Measurements from ENCODE around the gene ST6GALNAC1. TPM values are rescaled to one million over a fixed set of nuclear protein-coding genes. Genes with fewer than 3 reads are reported as not detected.
"Not testable (repeated sequence)": the region's sequence is repeated elsewhere in the genome, so short reads cannot be mapped to it uniquely, and the experiment has no call there.

Gene ST6GALNAC1
- total and polyA plus RNA-seq, 8 donors = 28.0 to 257 (median 62.4) TPM

DNA sequence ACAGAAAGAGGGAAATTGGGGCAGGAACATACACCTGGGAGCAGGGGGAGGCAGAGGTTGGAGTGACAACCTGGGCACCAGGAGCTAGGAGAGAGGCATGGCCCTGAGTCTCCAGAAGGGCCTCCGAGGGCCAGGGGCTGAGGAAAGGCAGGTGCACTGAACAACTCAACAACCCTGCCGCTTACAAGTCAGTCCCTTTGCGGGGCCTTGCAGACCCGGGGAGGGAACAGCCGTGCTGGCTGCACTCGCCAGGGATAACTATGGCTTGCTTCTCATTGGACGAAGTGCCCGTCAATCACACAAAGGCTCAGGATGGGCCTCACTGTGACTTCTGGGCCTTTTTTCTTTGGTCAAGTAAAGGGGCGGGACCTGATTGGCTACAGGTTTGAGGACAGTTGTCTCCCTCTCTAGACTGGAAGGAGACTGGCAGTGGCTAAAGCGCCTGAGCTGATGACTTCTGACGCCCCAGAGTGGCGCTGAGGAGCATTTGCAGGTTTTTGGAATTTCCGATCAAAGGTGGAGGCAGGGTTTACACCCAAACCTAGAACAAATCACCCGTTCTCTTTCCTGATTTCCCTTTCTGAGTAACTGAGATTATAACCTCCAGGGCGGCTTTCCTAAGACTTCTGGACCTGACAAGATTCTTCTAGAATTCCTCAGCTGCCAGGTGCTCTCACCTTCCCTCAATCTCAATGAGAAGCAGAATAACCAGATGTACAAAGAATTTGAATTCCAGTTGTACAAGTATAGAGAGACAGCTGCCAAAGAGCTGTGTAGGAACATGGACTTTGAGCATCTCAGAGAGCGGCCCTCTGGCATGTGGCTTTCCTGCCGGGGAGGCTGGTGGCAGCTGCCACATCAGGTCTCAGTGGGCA is 30.3 kb downstream of the ST6GALNAC1 start:
- intact Hi-C loops (cut with DNase I; ENCODE audit: low total_unique reads) = no loop called here
- no peak for TF ChIP-seq POLR2AphosphoS5 (IDR thresholded peaks at IDR 0.05)
- TF ChIP-seq, protein P1, sequence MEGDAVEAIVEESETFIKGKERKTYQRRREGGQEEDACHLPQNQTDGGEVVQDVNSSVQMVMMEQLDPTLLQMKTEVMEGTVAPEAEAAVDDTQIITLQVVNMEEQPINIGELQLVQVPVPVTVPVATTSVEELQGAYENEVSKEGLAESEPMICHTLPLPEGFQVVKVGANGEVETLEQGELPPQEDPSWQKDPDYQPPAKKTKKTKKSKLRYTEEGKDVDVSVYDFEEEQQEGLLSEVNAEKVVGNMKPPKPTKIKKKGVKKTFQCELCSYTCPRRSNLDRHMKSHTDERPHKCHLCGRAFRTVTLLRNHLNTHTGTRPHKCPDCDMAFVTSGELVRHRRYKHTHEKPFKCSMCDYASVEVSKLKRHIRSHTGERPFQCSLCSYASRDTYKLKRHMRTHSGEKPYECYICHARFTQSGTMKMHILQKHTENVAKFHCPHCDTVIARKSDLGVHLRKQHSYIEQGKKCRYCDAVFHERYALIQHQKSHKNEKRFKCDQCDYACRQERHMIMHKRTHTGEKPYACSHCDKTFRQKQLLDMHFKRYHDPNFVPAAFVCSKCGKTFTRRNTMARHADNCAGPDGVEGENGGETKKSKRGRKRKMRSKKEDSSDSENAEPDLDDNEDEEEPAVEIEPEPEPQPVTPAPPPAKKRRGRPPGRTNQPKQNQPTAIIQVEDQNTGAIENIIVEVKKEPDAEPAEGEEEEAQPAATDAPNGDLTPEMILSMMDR (IDR thresholded peaks at IDR 0.05) = no peak
- no peaks in the 10 kb centered on the region for H3K36me3 ChIP-seq
- H3K9me3 ChIP-seq = peaks cover 0 to 5% (median 0%) of the 10 kb centered on the region in 4 donors
- no peaks in the 10 kb centered on the region for H3K4me1 ChIP-seq
- no peak overlapping the region for H3K27ac ChIP-seq
- DNase-seq = no peak
- H3K4me3 ChIP-seq = no peak overlapping the region
- WGBS, 5 donors = 72 to 82% (median 75%) methylated on average over 11 to 17 of the region's 17 CpGs
- no peaks in the 10 kb centered on the region for H3K27me3 ChIP-seq

DNA sequence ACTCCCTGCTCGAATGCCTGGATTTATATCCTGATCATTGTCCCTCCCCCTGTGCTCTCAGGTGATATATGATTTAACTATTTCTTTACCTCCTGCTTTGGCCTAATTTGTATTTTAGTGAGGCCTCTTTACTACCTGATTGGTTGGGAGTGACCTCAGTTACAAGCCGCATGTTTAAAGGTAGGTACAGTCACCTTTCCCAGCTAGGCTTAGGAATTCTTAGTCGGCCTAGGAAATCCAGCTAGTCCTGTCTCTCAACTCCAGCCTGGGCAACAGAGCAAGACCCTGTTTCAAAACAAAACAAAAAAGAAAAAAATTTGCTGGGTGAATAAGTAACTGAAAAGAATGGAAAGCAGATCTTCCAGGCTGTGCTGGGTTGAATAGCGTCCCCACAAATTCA is 31.1 kb downstream of the ST6GALNAC1 start:
- intact Hi-C loops (cut with DNase I; ENCODE audit: low total_unique reads) = no loop called here
- H3K9me3 ChIP-seq = peaks cover 0 to 5% (median 0%) of the 10 kb centered on the region in 4 donors
- no peaks in the 10 kb centered on the region for H3K36me3 ChIP-seq
- TF ChIP-seq POLR2AphosphoS5 (IDR thresholded peaks at IDR 0.05) (no peak), POLR2A (IDR thresholded peaks at IDR 0.05) (no peak), EP300 (IDR thresholded peaks at IDR 0.05) (no peak)
- TF ChIP-seq, protein P1 (IDR thresholded peaks at IDR 0.05) = no peak
- H3K4me3 ChIP-seq = no peak overlapping the region
- 60 to 71% (median 69%) methylated on average over 4 of the region's 4 CpGs for WGBS, 5 donors
- no peaks in the 10 kb centered on the region for H3K27me3 ChIP-seq
- H3K27ac ChIP-seq = no peak overlapping the region
- no peak for DNase-seq
- H3K4me1 ChIP-seq = no peaks in the 10 kb centered on the region

DNA sequence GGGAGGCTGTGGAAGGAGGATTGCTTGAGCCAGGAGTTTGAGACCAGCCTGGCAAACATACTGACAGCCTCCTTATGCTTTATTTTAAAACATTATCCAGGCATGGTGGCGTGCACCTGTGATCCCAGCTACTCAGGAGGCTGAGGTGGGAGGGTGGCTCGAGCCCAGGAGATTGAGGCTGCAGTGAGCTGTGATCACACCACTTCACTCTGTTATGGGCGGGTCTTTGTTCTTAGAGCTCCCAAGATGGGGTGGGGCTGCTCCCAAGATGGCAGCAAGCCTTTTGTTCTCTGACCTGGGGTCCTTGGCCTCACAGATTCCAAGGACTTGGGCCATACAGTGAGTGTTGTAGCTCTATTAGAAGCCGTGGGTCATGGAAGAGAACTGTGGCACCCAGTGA is 31.8 kb downstream of the ST6GALNAC1 start:
- Histone ChIP-seq H3K9me3 (peaks cover 0 to 5% (median 0%) of the 10 kb centered on the region in 4 donors), H3K27ac (no peak overlapping the region), H3K27me3 (no peaks in the 10 kb centered on the region), H3K36me3 (no peaks in the 10 kb centered on the region), H3K4me1 (no peaks in the 10 kb centered on the region), H3K4me3 (no peak overlapping the region)
- TF ChIP-seq, protein P1 (IDR thresholded peaks at IDR 0.05) = no peak
- no peak for TF ChIP-seq POLR2A (IDR thresholded peaks at IDR 0.05)
- TF ChIP-seq POLR2AphosphoS5 (IDR thresholded peaks at IDR 0.05) = no peak
- TF ChIP-seq EP300 (IDR thresholded peaks at IDR 0.05) = no peak
- intact Hi-C loops (cut with DNase I; ENCODE audit: low total_unique reads) = no loop called here
- DNase-seq = no peak
- WGBS, 5 donors = 74 to 93% (median 83%) methylated on average over 4 of the region's 4 CpGs

DNA sequence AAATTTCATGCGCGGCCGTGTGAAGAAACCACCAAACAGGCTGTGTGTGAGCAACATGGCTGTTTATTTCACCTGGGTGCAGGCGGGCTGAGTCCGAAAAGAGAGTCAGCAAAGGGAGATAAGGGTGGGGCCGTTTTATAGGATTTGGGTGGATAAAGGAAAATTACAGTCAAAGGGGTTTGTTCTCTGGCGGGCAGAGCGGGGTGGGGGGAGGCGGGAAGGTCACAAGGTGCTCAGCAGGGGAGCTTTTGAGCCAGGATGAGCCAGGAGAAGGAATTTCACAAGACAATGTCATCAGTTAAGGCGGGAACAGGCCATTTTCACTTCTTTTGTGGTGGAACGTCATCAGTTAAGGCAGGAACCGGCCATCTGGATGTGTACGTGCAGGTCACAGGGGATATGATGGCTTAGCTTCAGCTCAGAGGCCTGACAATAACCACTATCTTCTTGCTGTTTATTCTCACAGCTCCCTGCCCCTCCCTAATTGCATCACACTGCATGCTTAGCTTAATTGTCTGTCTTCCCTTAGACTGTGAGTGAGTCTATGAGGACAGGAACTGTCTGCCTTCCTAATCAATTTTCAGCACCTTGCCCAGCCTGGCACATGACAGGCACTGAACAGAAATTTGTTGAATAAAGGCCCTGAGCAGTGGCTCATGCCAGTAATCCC is 32.3 kb downstream of the ST6GALNAC1 start:
- H3K4me1 ChIP-seq; H3K9me3 ChIP-seq; H3K36me3 ChIP-seq; intact Hi-C loops (cut with DNase I; ENCODE audit: low total_unique reads); H3K4me3 ChIP-seq; H3K27me3 ChIP-seq; H3K27ac ChIP-seq; DNase-seq: not testable (repeated sequence)
- 62 to 82% (median 69%) methylated on average over 11 to 13 of the region's 13 CpGs for whole genome bisulfite sequencing, 5 donors

DNA sequence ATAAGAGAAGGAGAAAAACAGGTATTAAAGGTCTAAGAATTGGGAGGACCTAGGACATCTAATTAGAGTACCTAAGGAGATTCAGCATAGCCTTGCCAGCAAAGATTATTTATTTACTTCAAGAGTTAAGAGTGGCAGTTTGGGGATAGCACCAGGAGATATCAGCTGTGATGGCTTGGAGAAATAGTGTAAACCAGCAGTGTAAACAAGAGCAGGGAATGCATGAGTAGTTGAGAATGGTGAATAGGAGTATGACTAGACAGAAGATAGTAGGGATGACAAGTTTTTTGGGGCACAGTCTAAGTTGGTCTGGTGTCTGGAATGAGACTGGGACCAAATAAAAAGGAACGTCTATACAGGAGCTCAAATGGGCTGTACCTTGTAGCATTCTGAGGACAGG is 36.9 kb downstream of the ST6GALNAC1 start:
- H3K9me3 ChIP-seq; H3K36me3 ChIP-seq; H3K4me1 ChIP-seq; H3K27me3 ChIP-seq; H3K4me3 ChIP-seq; intact Hi-C loops (cut with DNase I; ENCODE audit: low total_unique reads); DNase-seq; H3K27ac ChIP-seq: not testable (repeated sequence)
- WGBS, 5 donors = 54 to 70% (median 64%) methylated on average over 1 of the region's 1 CpG
